NCI-H2227 treated with DMSO at 0.1 percent for 48 hours (cell line): ENCODE data around the gene CISD1.

Experiments used
- DNase-seq: peaks from one replicate; lab custom pipeline; 2025; lab: John Stamatoyannopoulos, UW

CISD1 gene

DNA sequence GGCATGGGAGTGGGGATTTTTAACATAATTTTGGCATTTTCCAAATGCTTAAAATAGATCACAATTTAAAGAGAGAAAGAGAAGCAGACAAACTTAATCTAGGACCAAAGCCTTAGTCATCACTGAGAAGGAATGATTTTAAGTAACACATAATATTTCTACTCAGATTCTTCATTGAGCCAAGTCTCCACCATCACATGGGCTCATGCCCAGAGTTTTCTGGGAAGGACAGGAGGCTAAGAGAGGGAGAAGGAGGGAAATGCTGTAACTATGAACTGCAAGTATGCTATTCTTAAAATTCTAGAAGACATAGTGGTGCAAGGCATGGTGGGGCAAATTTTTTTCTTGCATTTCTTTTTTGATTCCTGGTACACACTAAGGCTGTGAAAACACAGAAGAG, 42.1 kb downstream of the CISD1 start:
- no peak for DNase-seq

DNA sequence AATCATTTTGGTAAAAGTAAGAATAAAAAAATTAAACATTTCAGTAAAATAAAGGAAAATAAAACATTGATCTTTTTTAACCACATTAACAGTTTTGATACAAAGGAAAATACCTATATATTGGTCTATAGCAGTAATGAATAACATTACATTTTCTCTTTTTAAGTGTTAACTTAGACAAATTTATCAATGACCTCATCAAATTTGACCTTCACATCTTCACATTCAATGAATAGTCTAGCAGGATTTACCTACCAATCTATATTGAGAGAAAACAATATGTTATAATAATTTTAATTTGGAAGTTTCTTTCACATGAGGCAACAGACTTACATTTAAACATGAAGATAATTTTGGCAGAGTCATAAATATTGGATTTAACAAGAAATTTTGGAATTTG, 47.9 kb downstream of the CISD1 start:
- DNase-seq: no peak

DNA sequence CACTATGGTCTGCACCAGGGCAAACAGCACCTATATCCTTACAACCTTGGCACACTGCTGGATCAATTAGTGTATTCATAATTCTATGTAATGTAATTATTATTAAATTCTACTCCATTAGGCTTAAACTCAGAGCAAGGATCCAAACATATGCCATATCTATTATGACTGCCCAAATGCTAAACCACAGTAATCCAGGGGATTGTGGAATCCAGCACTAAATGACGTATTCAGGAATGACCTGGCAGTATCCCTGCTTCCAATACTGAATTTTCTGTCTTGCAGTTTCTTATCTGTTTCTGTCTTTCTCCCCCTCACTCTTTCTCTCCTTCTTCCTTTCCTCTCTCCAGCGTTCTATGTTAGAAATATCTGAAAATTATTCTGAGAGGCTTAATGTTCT, 49.4 kb downstream of the CISD1 start:
- DNase-seq: no peak

DNA sequence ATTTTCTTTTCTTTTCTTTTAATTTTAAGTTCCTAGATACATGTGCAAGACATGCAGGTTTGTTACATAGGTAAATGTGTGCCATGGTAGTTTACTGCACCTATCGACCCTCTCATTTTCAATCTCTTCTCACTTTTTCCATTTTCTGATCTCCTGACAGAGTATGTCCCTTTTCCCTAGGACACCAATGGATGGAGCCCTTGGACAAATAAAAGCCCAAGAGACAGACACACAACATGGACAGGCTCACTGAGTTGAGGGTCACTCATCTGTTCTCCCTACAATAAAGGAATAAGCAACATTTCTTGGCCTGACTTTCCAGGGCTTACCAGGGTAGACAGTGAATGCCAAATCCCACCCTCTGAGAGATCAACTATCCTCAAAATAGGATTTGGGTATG, 50.6 kb downstream of the CISD1 start:
- DNase-seq: no peak

DNA sequence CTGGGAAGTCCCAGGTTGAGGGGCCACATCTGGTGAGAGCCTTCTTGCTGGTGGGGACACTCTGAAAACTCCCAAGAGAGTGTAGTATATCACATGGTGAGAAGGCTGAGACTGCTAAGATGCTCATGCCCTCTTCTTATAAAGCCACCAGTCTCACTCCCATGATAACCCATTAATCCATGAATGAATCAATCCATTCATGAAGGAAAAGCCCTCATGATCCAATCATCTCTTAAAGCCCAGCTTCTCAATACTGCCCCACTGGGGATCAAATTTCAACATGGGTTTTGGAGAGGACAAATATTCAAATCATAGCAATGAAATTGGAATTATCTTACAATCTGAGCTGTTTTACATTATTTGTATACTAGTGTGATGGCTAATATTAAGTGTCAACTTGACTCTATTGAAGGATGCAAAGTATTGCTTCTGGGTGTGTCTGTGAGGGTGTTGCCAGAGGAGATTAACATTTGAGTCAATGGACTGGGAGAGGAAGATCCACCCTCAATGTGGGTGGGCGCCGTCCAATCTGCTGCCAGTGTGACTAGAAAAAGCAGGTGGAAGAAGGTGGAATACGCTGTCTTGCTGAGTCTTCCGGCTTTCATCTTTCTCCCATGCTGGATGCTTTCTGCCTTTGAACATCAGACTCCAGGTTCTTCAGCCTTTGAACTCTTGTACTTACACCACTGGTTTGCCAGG, 51.5 kb downstream of the CISD1 start:
- no peak for DNase-seq

DNA sequence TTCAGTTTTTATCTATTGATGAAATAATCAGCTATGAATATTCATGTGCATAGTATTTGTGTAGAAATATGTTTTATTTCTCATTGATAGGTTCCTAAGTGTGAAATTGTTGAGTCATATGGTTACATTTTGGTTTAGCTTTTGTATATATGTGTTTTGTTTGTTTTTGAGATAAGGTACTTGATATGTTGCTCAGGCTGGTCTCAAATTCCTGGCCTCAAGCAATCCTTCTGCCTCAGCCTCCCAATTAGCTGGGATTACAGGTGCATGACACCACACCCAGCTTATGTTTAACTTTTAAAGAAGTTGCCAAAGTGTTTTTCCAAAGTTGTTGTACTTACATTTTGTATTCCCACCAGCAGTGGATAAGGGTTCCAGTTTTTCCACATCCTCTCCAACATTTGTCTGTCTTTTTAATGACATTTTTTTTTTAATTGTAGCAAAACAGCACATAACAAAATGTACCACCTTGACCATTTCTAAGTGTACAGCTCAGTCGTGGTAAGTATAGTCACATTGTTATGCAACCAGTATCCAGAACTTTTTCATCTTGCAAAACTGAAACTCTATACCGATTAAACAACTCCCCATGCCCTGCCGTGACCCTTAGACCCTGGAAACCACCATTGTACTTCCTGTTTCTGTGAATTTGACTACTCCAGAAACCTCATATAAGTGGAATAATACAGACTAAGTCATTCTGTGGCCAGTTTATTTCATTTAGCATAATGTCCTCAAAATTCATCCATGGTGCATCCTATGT, 53.3 kb downstream of the CISD1 start:
- no peak for DNase-seq

DNA sequence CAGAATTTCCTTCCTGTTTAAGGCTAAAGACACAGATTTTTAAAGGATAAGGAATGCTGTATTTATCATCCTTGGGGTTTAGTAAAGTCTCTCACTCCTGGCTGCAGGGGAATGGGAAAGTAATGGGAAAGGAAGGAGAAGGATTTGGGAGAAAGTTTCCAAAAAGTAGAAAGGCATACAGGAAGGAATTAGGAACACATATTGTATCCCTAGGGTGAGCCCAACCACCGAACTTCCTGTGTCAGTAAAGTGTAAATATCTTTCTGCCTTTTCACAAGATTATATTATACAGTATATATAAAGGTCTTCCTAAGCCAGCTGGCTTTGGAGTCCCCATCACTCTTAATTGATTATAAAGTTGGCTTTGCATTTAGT, 53.9 kb downstream of the CISD1 start:
- DNase-seq: no peak

DNA sequence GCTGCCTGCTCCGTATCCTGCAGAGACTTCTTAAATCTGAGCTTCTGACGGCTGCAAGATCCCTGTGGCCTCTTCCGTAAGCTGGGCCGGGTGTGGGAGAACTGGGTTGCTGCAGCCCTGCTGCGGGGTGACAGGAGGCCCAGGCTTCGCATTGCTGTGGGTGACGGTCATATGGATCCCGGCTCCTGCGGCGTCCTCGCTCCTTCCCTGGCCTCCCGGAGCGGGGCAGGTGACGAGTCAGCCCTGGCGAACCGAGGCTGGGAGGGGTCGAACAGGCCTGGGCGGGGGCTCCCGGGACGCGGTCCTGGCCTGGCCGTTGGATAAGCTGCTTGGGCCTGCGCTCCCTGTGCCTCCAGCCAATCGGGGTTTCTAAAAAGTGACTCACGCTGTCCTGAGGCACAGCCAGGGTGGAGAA, 58.0 kb downstream of the CISD1 start:
- no peak for DNase-seq

DNA sequence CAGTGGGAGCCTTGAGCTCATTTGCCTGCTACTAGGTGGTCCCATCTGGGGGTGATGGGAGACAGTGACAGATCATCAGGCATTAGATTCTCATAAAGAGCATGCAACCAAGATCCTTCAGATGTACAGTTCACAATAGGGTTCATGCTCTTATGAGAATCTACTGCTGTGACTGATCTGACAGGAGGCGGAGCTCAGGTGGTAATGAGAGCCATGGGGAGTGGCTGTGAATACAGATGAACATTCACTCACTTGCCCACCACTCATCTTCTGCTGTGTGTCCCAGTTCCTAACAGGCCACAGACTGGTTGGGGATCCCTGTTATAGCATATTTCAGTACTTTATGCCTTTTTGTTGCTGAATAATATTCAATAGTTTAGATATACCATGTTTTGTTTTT, 59.3 kb downstream of the CISD1 start:
- no peak for DNase-seq

DNA sequence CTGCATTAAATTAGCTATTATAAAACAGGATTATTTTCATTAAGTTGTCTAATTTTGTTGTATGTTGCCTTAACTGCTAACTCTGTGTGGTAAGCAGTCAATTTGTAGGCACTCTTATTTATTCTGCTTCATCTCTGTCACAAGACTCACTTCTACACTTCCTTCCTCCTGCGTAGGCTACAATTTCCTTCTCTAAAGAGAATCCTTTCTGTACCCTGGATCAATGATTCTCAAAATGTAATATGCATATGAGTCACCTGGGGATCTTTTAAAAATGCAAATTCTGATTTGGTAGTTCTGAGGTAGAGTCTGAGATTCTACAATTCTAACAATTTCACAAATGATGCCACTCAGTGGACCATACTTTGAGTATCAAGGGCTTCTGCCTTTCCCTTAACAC, 61.5 kb downstream of the CISD1 start:
- no peak for DNase-seq

DNA sequence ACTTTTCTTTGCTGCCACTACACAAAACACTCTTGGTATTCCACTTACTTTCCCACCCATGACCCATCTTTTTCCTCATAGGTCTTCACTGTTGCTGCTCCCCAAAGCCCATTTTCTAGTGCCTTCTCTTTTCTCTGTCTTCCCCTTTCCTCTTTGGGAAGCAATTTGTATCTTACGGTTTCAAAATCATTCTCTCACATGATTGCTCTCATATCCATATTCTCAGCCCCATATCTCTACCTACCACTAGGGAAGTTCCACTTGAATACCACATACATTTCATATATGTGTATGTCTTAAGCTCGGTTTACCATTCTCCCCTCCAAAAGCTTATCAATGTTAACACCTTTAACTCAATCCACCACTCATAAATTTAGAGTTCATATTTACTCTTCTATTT, 62.7 kb downstream of the CISD1 start:
- no peak for DNase-seq

DNA sequence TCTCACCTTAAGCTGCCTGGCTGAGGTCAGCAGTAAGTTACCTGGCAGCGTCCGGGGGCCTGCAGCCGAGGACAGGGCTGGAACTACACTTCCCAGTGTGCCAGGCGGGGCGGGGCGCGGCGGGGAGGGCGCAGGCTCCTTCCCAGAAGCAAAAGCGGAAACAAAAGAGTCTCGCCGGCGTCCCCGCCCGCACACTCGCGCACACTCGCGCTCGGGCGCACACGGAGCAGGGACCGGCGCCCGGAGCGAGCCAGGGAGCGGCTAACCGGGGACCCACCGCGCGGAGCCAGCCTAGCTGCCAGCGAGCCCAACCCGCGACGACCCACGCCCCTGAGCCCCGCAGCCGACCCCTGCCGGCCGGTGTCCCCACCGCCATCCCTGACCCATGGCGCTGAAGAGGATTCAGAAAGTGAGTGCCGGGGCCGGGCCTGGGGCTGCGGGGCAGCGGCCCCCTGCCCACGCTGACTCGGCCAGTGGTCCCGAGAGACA, 65.9 kb downstream of the CISD1 start, which contains the start of gene UBE2D1:
Gene UBE2D1, plus strand, starts transcription at position 190 of the 489 bp plus-strand sequence. Its CDS starts 196 bp downstream, at position 386.
- peak; percentile 65 for DNase-seq

DNA sequence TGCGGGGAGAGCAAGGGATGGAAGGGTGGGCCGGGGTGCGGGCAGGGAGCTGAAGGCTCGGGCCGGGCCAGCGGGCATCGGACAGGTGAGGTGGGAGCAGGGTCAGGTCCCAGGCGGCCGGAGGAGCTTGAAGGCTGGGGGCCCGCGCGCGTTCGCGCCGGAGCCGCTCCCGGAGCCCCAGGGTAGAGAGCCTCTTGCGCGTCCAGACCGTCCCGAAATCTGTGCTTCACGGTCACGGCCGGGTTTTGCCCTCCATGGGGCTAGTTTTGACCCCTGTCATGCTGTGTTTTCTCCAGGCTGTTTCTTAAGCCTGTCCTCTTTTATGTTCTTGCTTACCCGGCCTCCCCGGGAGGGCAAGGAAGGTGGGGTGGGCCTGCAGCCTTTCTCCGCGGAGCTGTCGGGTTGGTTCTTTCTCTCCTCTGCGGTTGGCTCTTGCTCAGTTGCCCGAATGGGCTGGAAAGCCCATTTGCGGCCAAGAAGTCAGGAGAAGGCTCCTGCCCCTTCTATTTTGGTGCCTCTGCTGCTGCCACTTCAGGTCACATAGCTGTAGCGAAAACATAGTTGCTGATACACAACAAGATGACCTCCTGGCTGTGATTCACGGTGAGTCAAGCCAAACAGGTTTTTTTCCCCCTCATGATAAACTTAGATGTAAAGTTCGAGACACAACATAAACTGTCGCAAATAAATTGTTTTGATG, 66.5 kb downstream of the CISD1 start:
- no peak for DNase-seq

DNA sequence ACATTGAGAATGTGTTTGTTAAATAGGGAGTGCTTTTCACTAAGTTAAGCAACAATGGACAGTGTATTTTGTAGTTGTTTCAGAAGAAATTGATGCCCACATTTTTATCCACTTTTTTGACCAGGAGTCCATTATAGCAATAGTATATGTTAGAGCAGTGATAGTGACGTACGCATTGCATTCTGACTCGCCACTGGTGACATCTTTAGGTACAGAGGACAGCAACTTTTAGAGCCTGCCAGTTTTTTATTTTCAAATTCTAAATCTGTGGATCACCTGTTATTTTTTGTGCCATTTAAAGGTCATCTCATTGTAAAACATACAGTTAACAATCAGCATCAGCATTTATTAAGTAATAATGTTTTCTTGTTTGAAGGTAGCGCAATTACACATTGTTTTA, 67.3 kb downstream of the CISD1 start:
- DNase-seq: no peak
